K562 (cell line): Measurements from ENCODE around the gene IKBKG.

Source experiments
- CBFB ChIP-seq: sonication (generic); formaldehyde crosslinking; IDR thresholded peaks from 2 replicates; pipeline ENCODE4 v1.4.0; 2020; ENCODE audit warnings: mild to moderate bottlenecking, missing genetic modification reagents
- MXI1 ChIP-seq: IDR thresholded peaks from 2 replicates; pipeline ENCODE4 v1.6.1; 2011; ENCODE audit warnings: low read depth, mild to moderate bottlenecking, improper control_type of control experiment, low read length
- ZC3H4 ChIP-seq: sonication (generic); formaldehyde crosslinking; IDR thresholded peaks from 2 replicates; pipeline ENCODE4 v1.9.0; 2021; ENCODE audit warnings: missing genetic modification reagents, borderline replicate concordance

- no peak for TF ChIP-seq CBFB (CRISPR knock-in tag)
- no peak for TF ChIP-seq MXI1
- no peak for TF ChIP-seq ZC3H4 (CRISPR knock-in tag)
Measured at GRCh38 chrX:154502098-154502497, 45.3 kb upstream of the IKBKG start.
